IPS-NIHi11 (cell line): Measurements from ENCODE around the gene KCNK3.
A peak's percentile ranks its signal among the peaks of the same experiment; 100 is the strongest.
"Not testable (repeated sequence)": the region's sequence is repeated elsewhere in the genome, so short reads cannot be mapped to it uniquely, and the experiment has no call there.

ENCODE experiments used
- DNase-seq: peaks from one replicate; pipeline ENCODE4 v3.0.0; 2012; ENCODE audit warnings: mixed read lengths, low spot score

The KCNK3 gene

GRCh38 chr2:26692279-26692896 is at the start of gene KCNK3:
TSS of gene KCNK3 (plus strand) at chr2:26692722. CDS start at chr2:26692876, 154 bp downstream.
- peak; percentile 97 for DNase-seq

DNA sequence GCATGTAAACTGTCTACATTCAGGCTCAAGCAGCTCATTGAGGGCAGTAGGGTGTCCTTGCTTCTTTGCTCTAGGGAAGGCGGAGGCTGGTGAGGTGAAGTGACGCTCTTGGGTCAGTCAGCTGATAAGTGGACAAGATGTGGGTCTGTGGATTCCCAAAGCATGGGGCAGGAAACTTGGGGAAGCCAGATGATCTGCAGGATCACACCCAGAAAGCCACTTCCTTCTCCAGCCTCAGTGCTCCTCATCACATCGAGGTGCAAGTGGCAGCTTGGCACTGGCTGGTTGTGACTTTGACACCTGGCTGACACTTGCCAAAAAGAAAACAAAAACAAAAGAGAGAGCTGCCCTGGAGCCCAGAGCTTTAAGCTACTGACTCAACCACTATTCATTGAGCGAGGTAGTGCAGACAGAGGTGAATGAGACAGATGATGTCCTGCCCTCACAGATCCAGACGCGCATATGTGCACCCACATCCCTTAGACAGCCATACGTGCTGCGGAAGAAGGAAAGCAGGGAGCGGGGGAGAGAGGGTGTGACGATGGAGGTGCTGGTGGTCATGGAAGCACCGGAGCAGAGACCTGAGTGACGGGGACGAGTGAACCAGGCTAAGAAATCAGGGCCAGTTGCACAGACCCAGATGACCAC is 48.2 kb upstream of the KCNK3 start:
- no peak for DNase-seq

- no peak for DNase-seq
Observed at GRCh38 chr2:26645762-26646161, 46.8 kb upstream of the KCNK3 start.

GRCh38 chr2:26646986-26647672 is 45.4 kb upstream of the KCNK3 start:
- DNase-seq = no peak

GRCh38 chr2:26647981-26648380 is 44.5 kb upstream of the KCNK3 start:
- no peak for DNase-seq

DNA sequence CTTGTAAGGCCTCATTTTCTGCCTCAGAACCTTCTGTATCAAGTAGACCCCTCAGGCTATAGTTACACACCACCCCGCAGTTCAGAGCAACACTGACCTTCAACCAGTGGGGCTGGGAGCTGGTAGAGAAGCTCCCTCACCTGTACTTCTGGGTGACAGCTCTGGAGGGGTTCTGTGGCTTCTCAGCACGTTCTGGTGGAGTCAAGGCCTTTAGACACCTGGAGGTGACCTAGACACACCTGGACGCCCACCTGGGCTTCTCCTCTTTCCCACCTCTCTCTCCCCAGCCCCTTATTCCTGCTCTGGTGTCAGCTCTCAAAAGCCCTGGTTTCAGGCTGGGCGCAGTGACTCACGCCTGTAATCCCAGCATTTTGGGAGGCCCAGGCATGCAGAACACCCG is 44.0 kb upstream of the KCNK3 start:
- DNase-seq = no peak

DNA sequence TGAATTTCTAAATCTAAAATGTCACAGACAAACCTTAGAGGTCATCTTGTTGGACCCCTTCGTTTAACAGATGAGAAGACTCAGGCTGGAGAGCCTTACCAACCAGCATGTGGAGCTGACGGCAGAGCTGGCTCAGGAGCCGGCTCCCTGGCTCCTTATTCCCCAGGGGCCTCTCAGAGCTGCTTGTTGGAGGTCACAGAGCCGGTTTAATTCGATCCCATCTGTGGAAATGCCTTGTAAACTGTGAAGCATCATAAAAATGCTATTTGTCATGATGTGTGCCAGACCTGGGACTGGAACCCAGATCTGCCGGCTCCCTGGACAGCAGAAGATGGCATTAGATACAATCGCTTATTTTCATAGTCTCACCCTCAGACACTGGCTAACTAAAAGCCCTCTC is 43.2 kb upstream of the KCNK3 start:
- no peak for DNase-seq

DNA sequence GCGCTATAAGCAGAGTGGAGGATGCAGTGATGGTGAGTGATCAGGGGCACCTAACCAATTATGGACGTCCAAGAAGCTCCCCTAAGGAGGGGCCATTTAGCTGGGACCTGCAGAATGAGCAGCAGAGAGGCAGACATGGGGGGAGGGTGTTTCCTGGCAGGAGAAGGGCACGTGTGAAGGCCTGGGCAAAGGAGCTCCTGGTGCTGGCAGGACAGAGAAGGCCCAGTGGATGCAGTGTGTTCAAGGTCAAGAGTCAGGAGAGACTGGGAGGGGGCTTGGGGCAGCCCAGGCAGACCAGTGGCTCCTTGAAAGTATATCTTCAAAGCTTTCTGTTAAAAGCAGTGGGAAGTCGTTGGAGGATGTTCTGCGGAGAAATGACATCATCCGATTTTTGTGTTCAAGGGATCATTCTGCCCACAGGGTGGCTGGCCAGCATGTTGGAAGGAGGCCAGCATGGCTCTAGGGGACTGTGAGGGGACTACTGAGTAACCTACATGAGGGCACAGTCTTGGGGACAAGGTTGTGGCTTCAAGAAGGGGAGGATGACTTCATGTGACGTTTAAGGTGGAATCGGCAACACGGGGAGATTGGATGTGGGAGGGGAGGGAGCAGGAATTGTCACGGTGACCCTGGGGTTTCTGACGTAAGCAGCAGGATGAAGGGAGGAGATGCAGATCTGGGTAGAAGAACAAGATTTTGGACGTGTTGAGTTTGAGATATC is 42.4 kb upstream of the KCNK3 start:
- DNase-seq = no peak

- DNase-seq = no peak
Observed at GRCh38 chr2:26650713-26651469, 41.6 kb upstream of the KCNK3 start.

GRCh38 chr2:26651470-26651771 is 41.1 kb upstream of the KCNK3 start:
- DNase-seq = no peak

DNA sequence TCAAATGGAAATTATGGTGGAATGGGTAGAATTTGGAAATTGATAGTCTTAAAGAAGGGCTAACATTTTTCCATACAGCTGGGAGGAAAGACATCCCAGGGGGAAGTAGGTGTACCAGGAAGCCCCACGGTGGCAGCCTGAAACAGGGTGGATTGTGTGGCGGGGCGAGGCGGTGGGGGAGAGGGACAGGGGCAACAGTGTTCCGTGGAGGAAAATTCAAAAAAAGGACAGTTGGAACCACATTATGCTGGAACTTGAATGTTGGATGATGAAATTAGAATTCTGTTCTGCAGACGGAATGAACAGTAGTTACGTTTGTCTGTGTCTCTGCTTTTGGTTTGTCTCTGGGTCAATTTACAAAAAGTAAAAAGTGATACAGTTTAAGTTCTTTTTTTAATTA is 40.7 kb upstream of the KCNK3 start:
- DNase-seq = no peak

- DNase-seq = no peak
Observed at GRCh38 chr2:26652361-26653041, 40.0 kb upstream of the KCNK3 start.

- no peak for DNase-seq
Observed at GRCh38 chr2:26653207-26654060, 39.1 kb upstream of the KCNK3 start.

DNA sequence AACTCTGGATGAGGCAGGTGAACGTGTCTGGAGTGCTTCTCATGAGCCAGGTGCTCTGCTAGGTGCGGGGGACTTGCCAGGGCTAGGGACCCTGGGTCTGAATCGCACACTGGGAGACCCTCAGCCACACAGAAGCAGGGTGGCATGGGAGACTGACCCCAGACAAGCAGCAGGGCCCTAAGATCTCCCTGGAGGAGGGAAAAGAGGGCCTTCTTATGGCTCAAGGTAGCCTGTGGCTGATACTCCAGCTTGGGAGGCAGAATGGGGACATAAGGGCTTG is 38.5 kb upstream of the KCNK3 start:
- no peak for DNase-seq

- DNase-seq = not testable (repeated sequence)
Observed at GRCh38 chr2:26655120-26655519, 37.4 kb upstream of the KCNK3 start.

- DNase-seq = peak; percentile 47
Observed at GRCh38 chr2:26655611-26656195, 36.8 kb upstream of the KCNK3 start.

DNA sequence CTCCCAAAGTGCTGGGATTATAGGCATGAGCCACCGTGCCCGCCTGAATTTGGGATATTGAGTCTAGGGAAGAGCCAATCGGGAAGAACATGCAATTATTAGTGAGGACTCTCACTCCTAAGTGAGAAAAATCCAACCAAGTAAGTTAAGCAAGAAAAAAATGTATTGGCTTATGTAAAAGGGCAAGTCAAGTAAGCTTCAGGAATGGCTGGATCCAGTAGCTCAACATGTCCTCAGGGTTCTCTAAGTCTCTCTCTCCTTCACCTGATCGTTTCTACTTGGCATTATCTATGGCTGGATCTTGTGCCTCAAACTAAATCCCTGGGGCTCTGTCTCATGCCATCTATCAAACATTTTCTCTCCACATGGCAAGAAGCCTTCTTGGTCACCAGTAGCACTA is 35.3 kb upstream of the KCNK3 start:
- DNase-seq = no peak

DNA sequence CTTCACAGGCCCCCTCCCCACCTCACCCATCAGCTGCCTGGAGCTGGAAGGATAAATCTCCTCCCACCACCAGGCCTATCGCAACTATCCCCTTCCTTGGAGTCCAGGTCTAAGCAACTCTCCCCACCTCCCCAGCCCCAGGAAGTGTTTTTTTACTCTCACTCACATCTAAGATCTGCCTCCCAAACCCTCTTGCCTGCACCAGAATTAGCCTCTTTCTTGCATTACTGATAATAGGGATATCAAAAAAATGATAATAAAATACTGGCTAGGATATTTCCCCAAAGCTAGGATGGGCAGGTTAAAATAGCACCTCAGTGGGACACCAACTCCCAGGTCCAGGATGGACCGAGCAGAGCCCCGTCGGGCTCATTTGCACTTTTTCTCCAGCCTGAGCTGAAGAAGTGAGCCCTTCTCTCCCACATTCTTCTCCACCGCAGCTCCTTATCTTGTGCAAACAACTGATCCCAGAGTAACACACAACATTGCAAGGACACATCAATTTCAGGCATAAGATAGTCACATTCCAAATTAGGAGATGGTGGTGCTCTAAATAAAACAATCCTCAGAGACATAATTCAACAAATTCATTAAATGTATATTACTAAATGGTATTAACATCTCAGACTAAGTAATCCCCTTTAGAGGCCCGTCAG is 33.7 kb upstream of the KCNK3 start:
- no peak for DNase-seq

DNA sequence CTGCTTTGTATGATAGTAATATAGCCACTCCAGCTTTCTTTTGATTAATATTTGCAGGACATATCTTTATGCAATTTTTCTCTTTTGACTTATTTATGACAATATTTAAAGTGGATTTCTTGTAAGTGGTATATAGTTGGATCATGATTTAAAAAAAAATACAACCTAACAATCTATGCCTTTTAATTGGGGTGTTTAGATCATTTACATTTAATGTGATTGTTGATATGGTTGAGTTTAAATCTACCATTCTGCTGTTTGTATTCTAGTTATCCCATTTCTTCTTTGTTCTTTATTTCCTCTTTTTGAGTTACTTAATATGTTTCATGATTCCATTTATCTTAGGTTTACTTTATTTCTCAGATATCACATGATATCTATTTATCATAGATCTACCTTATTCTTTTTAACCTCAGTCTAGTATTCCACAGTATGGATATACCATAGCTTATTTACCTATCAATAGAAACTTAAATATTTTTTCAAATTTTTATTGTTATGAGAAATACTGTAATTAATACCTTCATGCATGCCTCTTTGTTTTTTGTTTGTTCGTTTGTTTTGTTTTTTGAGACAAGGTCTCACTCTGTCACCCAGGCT is 32.1 kb upstream of the KCNK3 start:
- no peak for DNase-seq

- DNase-seq = not testable (repeated sequence)
Observed at GRCh38 chr2:26665296-26665695, 27.2 kb upstream of the KCNK3 start.
